Testis (tissue), 3 donors: Measurements from ENCODE around the gene FAM210B. TPM values are rescaled to one million over a fixed set of nuclear protein-coding genes. Genes with fewer than 3 reads are reported as not detected.

Experiments
- DNase-seq: peaks from one replicate; pipeline ENCODE4 v3.0.0-alpha.2; 2019
- H3K27ac ChIP-seq, 2 donors: fragments of 200-600 bp; sonication (generic); one replicate each; pipeline ENCODE4 v1.5.1; 2019
- H3K27me3 ChIP-seq: fragments of 200-600 bp; sonication (generic); one replicate; pipeline ENCODE4 v1.5.1; 2019
- H3K36me3 ChIP-seq: fragments of 200-600 bp; sonication (generic); one replicate; pipeline ENCODE4 v1.5.1; 2017; ENCODE audit warnings: low read depth; ENCODE audit errors: missing control alignments
- H3K4me1 ChIP-seq: fragments of 200-600 bp; sonication (generic); one replicate; pipeline ENCODE4 v1.5.1; 2019
- H3K4me3 ChIP-seq, 2 donors: fragments of 200-600 bp; sonication (generic); one replicate each; pipeline ENCODE4 v1.5.1; 2017 to 2019
- H3K9me3 ChIP-seq: fragments of 200-600 bp; sonication (generic); one replicate; pipeline ENCODE4 v1.5.1; 2017
- POLR2A ChIP-seq: fragments of 450-650 bp; IDR thresholded peaks from one replicate; pipeline ENCODE4 v1.6.1; 2017; ENCODE audit warnings: antibody characterized with exemption, mild to moderate bottlenecking, moderate library complexity
- WGBS, 2 donors: methylation state at CpG; one replicate each; pipeline ENCODE4 v1.1.5; 2018; 5-methylcytosine and 5-hydroxymethylcytosine counted together
- intact Hi-C: fragments of 100-400 bp; cut with DNase I; formaldehyde crosslinking; loops from one replicate; pipeline ENCODE4 v1.15.1; 2023; ENCODE audit warnings: low total_unique reads
- polyA plus RNA-seq: library from polyadenylated mRNA; stranded (reverse); fragments of 350-450 nt; fragmentation: Illumina TruSeq; extraction: RNeasy Lipid Tissue Mini Kit (QIAGEN cat#74804); gene quantifications from one replicate; pipeline ENCODE4 v1.2.3, GENCODE V29; 2014; ENCODE audit warnings: low read depth, low replicate concordance; ENCODE audit not compliant: insufficient read depth
- total RNA-seq, 2 donors: library from RNA; depleted of rRNA; stranded (reverse); fragments of >200 nt; gene quantifications; one replicate each; pipeline ENCODE4 v1.2.3, GENCODE V29; 2016
- TF ChIP-seq, protein P1 (sequence below), 3 experiments: fragments of 450-650 bp in 2 of 3; fragments of 200-600 bp in 1 of 3; sonication (generic) in 1 of 3; IDR thresholded peaks; one replicate each; pipeline ENCODE4 v1.5.1; 2016 to 2019; ENCODE audit warnings: antibody characterized with exemption in 3 of 3, mild to moderate bottlenecking in 2 of 3, moderate library complexity in 1 of 3

Gene FAM210B
- total and polyA plus RNA-seq, 3 donors from 2014 or later: 26.7 to 33.9 (median 29.5) TPM

DNA sequence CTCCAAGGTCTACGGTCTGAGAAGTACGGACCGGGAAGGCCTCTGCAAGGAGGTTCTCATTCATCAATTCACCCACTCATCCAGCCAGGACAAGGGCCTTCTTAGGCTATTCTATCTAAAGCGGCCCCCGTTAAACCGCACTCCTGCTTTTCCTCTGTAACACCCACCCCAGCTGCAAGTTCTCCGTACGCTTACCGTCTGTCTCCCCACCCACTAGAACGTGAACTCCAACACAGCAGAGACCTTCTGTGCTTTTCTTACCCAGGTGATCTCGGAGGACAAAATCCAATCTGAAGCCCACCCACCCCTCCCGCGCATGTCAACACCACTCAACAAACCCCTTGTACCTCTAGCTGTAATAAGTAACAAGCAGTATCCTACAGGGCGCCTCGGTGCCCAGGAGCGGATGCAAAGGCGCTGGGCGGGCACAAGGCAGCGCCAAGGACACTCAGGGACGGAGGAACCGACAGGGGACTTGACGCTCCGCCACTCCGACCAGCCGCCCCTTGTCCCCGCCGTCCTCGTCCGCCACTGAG lies 32.9 kb downstream of the FAM210B start:
- H3K27ac ChIP-seq: peak overlapping the region; percentile 69 to 86
- WGBS, 2 donors: 1% methylated on average over 20 to 29 of the region's 29 CpGs
- peak overlapping the region; percentile 70 to 81 for H3K4me3 ChIP-seq
- DNase-seq: peak; percentile 23
- TF ChIP-seq, protein P1, sequence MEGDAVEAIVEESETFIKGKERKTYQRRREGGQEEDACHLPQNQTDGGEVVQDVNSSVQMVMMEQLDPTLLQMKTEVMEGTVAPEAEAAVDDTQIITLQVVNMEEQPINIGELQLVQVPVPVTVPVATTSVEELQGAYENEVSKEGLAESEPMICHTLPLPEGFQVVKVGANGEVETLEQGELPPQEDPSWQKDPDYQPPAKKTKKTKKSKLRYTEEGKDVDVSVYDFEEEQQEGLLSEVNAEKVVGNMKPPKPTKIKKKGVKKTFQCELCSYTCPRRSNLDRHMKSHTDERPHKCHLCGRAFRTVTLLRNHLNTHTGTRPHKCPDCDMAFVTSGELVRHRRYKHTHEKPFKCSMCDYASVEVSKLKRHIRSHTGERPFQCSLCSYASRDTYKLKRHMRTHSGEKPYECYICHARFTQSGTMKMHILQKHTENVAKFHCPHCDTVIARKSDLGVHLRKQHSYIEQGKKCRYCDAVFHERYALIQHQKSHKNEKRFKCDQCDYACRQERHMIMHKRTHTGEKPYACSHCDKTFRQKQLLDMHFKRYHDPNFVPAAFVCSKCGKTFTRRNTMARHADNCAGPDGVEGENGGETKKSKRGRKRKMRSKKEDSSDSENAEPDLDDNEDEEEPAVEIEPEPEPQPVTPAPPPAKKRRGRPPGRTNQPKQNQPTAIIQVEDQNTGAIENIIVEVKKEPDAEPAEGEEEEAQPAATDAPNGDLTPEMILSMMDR (IDR thresholded peaks at IDR 0.05): no peak
- no peak for TF ChIP-seq POLR2A
- peaks cover 19% of the 10 kb centered on the region for H3K4me1 ChIP-seq
- no peaks in the 10 kb centered on the region for H3K27me3 ChIP-seq
- no peaks in the 10 kb centered on the region for H3K9me3 ChIP-seq
- no peaks in the 10 kb centered on the region for H3K36me3 ChIP-seq
- intact Hi-C loops: no loop called here

- 1% methylated on average over 41 to 53 of the region's 53 CpGs for WGBS, 2 donors
- peak within 1 kb of the TSS; percentile 70 to 81 for H3K4me3 ChIP-seq
- intact Hi-C loops: no loop called here
- H3K27me3 ChIP-seq: no peaks in the 10 kb centered on the region
- TF ChIP-seq, protein P1 (IDR thresholded peaks at IDR 0.05): no peak
- peak; percentile 28 for TF ChIP-seq POLR2A
- no peaks in the 10 kb centered on the region for H3K9me3 ChIP-seq
- DNase-seq: peak; percentile 100
- H3K36me3 ChIP-seq: no peaks in the 10 kb centered on the region
- peak within 1 kb of the TSS; percentile 69 to 86 for H3K27ac ChIP-seq
- H3K4me1 ChIP-seq: peaks cover 19% of the 10 kb centered on the region
Observed at GRCh38 chr20:56392132-56392880, 33.5 kb downstream of the FAM210B start, which contains the start of the genes AURKA and CSTF1. TSS of gene AURKA (minus strand) at chr20:56392215. CDS start at chr20:56388197, 4,018 bp downstream. TSS of gene CSTF1 (plus strand) at chr20:56392645. CDS start at chr20:56395553, 2,908 bp downstream.

- no peaks in the 10 kb centered on the region for H3K36me3 ChIP-seq
- no peak for TF ChIP-seq POLR2A
- TF ChIP-seq, protein P1 (IDR thresholded peaks at IDR 0.05): no peak
- peaks cover 19% of the 10 kb centered on the region for H3K4me1 ChIP-seq
- no peak for DNase-seq
- peak overlapping the region; percentile 69 to 86 for H3K27ac ChIP-seq
- no peaks in the 10 kb centered on the region for H3K27me3 ChIP-seq
- H3K4me3 ChIP-seq: peak overlapping the region; percentile 70 to 81
- WGBS, 2 donors: 0 to 1% methylated on average over 18 of the region's 18 CpGs
- H3K9me3 ChIP-seq: no peaks in the 10 kb centered on the region
- intact Hi-C loops: no loop called here
Observed at GRCh38 chr20:56392881-56393482, 34.2 kb downstream of the FAM210B start.

DNA sequence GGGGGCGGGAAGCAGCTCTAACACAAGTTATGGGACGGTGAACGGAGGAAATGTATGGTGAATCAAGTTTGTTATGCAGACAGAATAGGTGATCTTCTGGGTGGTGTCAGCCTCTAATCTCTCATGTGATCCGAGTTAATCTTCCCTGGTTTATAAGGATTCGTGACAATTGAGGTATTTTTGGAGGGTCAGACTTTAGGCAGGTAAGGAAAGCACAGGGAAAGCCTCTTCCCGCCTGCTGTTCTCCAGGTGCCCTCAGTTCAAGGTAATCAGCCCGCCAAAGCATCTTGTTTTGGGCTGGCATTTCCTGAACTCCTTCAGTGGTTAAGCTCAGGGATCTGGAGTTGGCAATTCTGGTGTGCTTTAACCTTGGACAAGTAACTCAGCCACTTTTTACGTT lies 34.9 kb downstream of the FAM210B start:
- no peak for TF ChIP-seq POLR2A
- TF ChIP-seq, protein P1 (IDR thresholded peaks at IDR 0.05): no peak
- no peaks in the 10 kb centered on the region for H3K9me3 ChIP-seq
- WGBS, 2 donors: 28 to 30% methylated on average over 8 of the region's 8 CpGs
- no peak for DNase-seq
- H3K27me3 ChIP-seq: no peaks in the 10 kb centered on the region
- H3K4me3 ChIP-seq: peak overlapping the region in 1 of 2 donors; percentile 81
- no peaks in the 10 kb centered on the region for H3K36me3 ChIP-seq
- peak overlapping the region in 1 of 2 donors; percentile 16 for H3K27ac ChIP-seq
- H3K4me1 ChIP-seq: peaks cover 19% of the 10 kb centered on the region
- intact Hi-C loops: no loop called here
